Endothelial cell of umbilical vein (primary cell): ENCODE results near the gene RFESD.

Experiments
- CTCF ChIP-seq, 2 donors: IDR thresholded peaks; 1 replicate in 1 of 2; 2 replicates in 1 of 2; pipeline ENCODE4 v1.5.1; 2011; ENCODE audit warnings: low read length in 2 of 2, mild to moderate bottlenecking in 2 of 2, moderate library complexity in 2 of 2, control low read depth in 1 of 2, inconsistent platforms in 1 of 2, low read depth in 1 of 2; ENCODE audit not compliant: insufficient read depth in 1 of 2; ENCODE audit errors: extremely low read depth in 1 of 2
- EZH2 ChIP-seq: IDR thresholded peaks from 2 replicates; pipeline ENCODE4 v1.6.1; 2012; ENCODE audit warnings: borderline replicate concordance, low read depth, mild to moderate bottlenecking, moderate library complexity, low read length, inconsistent platforms; ENCODE audit not compliant: severe bottlenecking
- FOS ChIP-seq: IDR thresholded peaks from 2 replicates; pipeline ENCODE4 v1.6.1; 2011; ENCODE audit warnings: mild to moderate bottlenecking, low read length, moderate library complexity, borderline replicate concordance; ENCODE audit not compliant: insufficient read depth
- GATA2 ChIP-seq: IDR thresholded peaks from 2 replicates; pipeline ENCODE4 v1.7.0; 2011; ENCODE audit warnings: low read depth, mild to moderate bottlenecking, moderate library complexity, mixed read lengths, low read length; ENCODE audit not compliant: insufficient read length, insufficient read depth
- JUN ChIP-seq: IDR thresholded peaks from 2 replicates; pipeline ENCODE4 v1.6.1; 2011; ENCODE audit warnings: borderline replicate concordance, low read depth; ENCODE audit not compliant: insufficient read length, insufficient read depth
- MAX ChIP-seq: IDR thresholded peaks from 2 replicates; pipeline ENCODE4 v1.6.1; 2011; ENCODE audit not compliant: insufficient read depth, insufficient read length
- MYC ChIP-seq: IDR thresholded peaks from one replicate; pipeline ENCODE4 v1.6.1; 2011; ENCODE audit warnings: mild to moderate bottlenecking, low read depth, low read length
- POLR2A ChIP-seq: IDR thresholded peaks from 2 replicates; pipeline ENCODE4 v1.6.1; 2012; ENCODE audit warnings: low read depth, mild to moderate bottlenecking, control low read depth, low read length
- POLR2AphosphoS5 ChIP-seq: IDR thresholded peaks from 2 replicates; pipeline ENCODE4 v1.6.1; 2012; ENCODE audit warnings: low read depth, mild to moderate bottlenecking, control low read depth, low read length, moderate library complexity; ENCODE audit not compliant: insufficient read depth

GRCh38 chr5:95707055-95707454, 60.5 kb downstream of the RFESD start:
- TF ChIP-seq EZH2, result no peak
- no peak for TF ChIP-seq MYC
- no peak for TF ChIP-seq CTCF (IDR thresholded peaks at IDR 0.05; ENCODE audit: extremely low read depth in 1 of 2, insufficient read depth in 1 of 2, low read depth in 1 of 2, low read length in 2 of 2)
- no peak for TF ChIP-seq POLR2A
- TF ChIP-seq POLR2AphosphoS5, result no peak
- no peak for TF ChIP-seq MAX
- TF ChIP-seq FOS, result no peak
- TF ChIP-seq JUN, result no peak
- no peak for TF ChIP-seq GATA2
